GM21367 (cell line): Measurements from ENCODE around the gene ZNF202.

Experiments
- ATAC-seq: cut with Tn5 transposase; IDR thresholded peaks from one replicate; pipeline ENCODE4 v1.9.1; 2021; ENCODE audit not compliant: unreplicated experiment

The ZNF202 gene

GRCh38 chr11:123684601-123685000 lies 56.9 kb downstream of the ZNF202 start:
- no peak for ATAC-seq

GRCh38 chr11:123683428-123684170 lies 57.9 kb downstream of the ZNF202 start:
- ATAC-seq = no peak

GRCh38 chr11:123682696-123683410 lies 58.6 kb downstream of the ZNF202 start:
- ATAC-seq = no peak

DNA sequence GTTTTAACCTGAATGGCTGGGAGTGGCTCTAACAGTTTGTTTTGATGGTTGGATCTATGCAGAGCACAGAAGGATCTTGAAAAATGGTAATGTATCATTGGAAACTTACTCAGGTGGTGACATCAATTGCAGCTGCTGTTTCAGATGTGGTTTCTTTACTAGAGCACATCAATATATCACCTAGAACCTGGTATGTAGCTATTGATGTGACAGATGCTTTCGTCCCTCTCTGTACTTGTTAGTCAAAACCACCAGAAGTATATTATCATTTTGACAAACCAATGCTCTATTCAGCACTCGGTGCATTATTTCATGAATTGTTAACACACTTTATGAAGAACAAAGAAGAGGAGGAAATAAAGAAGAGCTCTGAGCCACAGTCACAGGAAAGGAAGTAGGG lies 60.4 kb downstream of the ZNF202 start:
- ATAC-seq = no peak

DNA sequence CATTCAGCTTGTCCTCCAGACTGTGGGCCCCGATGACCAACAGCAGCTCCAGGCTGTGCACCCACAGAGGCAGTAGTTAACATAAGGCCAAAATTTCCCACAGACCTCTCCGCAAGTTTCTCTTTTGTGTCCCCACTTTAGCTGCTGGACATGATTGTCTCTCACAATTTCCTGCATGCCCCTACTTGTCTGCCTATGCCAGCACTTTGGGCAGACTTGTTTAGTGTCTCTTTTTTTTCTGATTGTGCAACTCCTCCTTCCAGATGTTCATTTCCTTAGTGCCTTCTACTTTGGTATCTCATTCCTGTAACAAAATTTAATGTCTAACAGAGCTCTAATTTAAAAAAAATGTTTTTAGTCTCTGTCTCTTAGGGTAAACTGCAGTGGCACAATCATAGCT lies 63.2 kb downstream of the ZNF202 start:
- no peak for ATAC-seq

GRCh38 chr11:123677510-123677909 lies 64.0 kb downstream of the ZNF202 start:
- ATAC-seq = no peak

GRCh38 chr11:123674297-123674696 lies 67.2 kb downstream of the ZNF202 start:
- ATAC-seq = no peak
